HepG2 (cell line): ENCODE measurements around the gene PAM16. TPM values are rescaled to one million over a fixed set of nuclear protein-coding genes. Genes with fewer than 3 reads are reported as not detected.

Experiments
- ATF5 ChIP-seq: sonication (generic); formaldehyde crosslinking; IDR thresholded peaks from 2 replicates; pipeline ENCODE4 v1.4.0; 2020; ENCODE audit warnings: mild to moderate bottlenecking, low read depth, missing genetic modification reagents
- CBX1 ChIP-seq: IDR thresholded peaks from one replicate; pipeline ENCODE4 v1.6.1; 2016; ENCODE audit warnings: antibody characterized with exemption, low read depth
- LBX2 ChIP-seq: sonication (generic); formaldehyde crosslinking; IDR thresholded peaks from 2 replicates; pipeline ENCODE4 v1.5.0; 2020; ENCODE audit warnings: missing genetic modification reagents, mild to moderate bottlenecking, borderline replicate concordance
- NFAT5 ChIP-seq: sonication (generic); formaldehyde crosslinking; IDR thresholded peaks from 2 replicates; pipeline ENCODE4 v1.4.0; 2020; ENCODE audit warnings: missing genetic modification reagents
- NR3C1 ChIP-seq: sonication (generic); formaldehyde crosslinking; IDR thresholded peaks from 2 replicates; pipeline ENCODE4 v1.4.0; 2020; ENCODE audit warnings: missing genetic modification reagents
- PAWR ChIP-seq: sonication (generic); formaldehyde crosslinking; IDR thresholded peaks from 2 replicates; pipeline ENCODE4 v1.4.0; 2020; ENCODE audit warnings: missing genetic modification reagents, mild to moderate bottlenecking, borderline replicate concordance
- PHF21A ChIP-seq: sonication (generic); formaldehyde crosslinking; IDR thresholded peaks from 2 replicates; pipeline ENCODE4 v1.5.0; 2020; ENCODE audit warnings: mild to moderate bottlenecking, missing genetic modification reagents
- POGK ChIP-seq: sonication (generic); formaldehyde crosslinking; conservative IDR thresholded peaks from 2 replicates; pipeline ENCODE4 v1.8.0; 2022; ENCODE audit warnings: mild to moderate bottlenecking, moderate library complexity, missing genetic modification reagents
- RAD21 ChIP-seq: fragments of 450-650 bp; formaldehyde crosslinking; IDR thresholded peaks from 2 replicates; pipeline ENCODE4 v1.5.0; 2020; ENCODE audit warnings: mild to moderate bottlenecking
- SKI ChIP-seq: fragments of 450-650 bp; IDR thresholded peaks from one replicate; pipeline ENCODE4 v1.6.1; 2018; ENCODE audit warnings: mild to moderate bottlenecking; ENCODE audit not compliant: partially characterized antibody
- SMAD3 ChIP-seq: sonication (generic); formaldehyde crosslinking; IDR thresholded peaks from 2 replicates; pipeline ENCODE4 v1.4.0; 2020; ENCODE audit warnings: missing genetic modification reagents
- TBX2 ChIP-seq: sonication (generic); formaldehyde crosslinking; IDR thresholded peaks from 2 replicates; pipeline ENCODE4 v1.5.0; 2020; ENCODE audit warnings: missing genetic modification reagents, mild to moderate bottlenecking, borderline replicate concordance
- TGIF2 ChIP-seq: IDR thresholded peaks from 2 replicates; pipeline ENCODE4 v1.6.1; 2016; ENCODE audit warnings: control low read depth, missing compliant biosample characterization
- THAP8 ChIP-seq: sonication (generic); formaldehyde crosslinking; IDR thresholded peaks from 2 replicates; pipeline ENCODE4 v1.5.1; 2020; ENCODE audit warnings: missing genetic modification reagents, mild to moderate bottlenecking, borderline replicate concordance
- ZNF235 ChIP-seq: sonication (generic); formaldehyde crosslinking; IDR thresholded peaks from 2 replicates; pipeline ENCODE4 v1.8.1; 2023; ENCODE audit warnings: mild to moderate bottlenecking, missing genetic modification reagents, borderline replicate concordance
- ZNF512 ChIP-seq: sonication (generic); formaldehyde crosslinking; IDR thresholded peaks from 2 replicates; pipeline ENCODE4 v1.4.0; 2020; ENCODE audit warnings: mild to moderate bottlenecking, missing genetic modification reagents
- ZNF547 ChIP-seq: sonication (generic); formaldehyde crosslinking; IDR thresholded peaks from 2 replicates; pipeline ENCODE4 v1.5.1; 2020; ENCODE audit warnings: mild to moderate bottlenecking, missing genetic modification reagents
- ZNF709 ChIP-seq: sonication (generic); formaldehyde crosslinking; IDR thresholded peaks from 2 replicates; pipeline ENCODE4 v1.5.0; 2020; ENCODE audit warnings: mild to moderate bottlenecking, missing genetic modification reagents
- ZNF713 ChIP-seq: sonication (generic); formaldehyde crosslinking; IDR thresholded peaks from 2 replicates; pipeline ENCODE4 v1.4.0; 2020; ENCODE audit warnings: mild to moderate bottlenecking, missing genetic modification reagents
- polyA plus RNA-seq, 8 experiments: library from polyadenylated mRNA; depleted of rRNA in 3 of 8; stranded (reverse) in 7 of 8; unstranded in 1 of 8; fragments of >200 nt; fragmentation: Illumina TruSeq in 4 of 8; extraction: Trizol in 4 of 8; gene quantifications; 2 replicates each; pipeline versions ENCODE4 v1.2.1 to v1.2.3, GENCODE V29; 2011 to 2016; ENCODE audit warnings: low read depth in 4 of 8, missing spikeins in 1 of 8, mixed read lengths in 1 of 8; ENCODE audit not compliant: insufficient read depth in 1 of 8
- total RNA-seq, 5 experiments: library from RNA; depleted of rRNA; stranded (reverse); fragments of >200 nt; fragmentation: Illumina TruSeq; extraction: Trizol; gene quantifications; 2 replicates each; pipeline ENCODE4 v1.2.3, GENCODE V29; 2016; ENCODE audit warnings: low read depth in 1 of 5

PAM16 gene
- total and polyA plus RNA-seq, 2 of the 13 experiments (the other 11 are each of a cell fraction or from before 2014, with no cell fraction given), result 51.5 to 51.8 TPM

- peak; percentile 41 for TF ChIP-seq SKI
- TF ChIP-seq NFAT5 (CRISPR knock-in tag), result no peak
- no peak for TF ChIP-seq SMAD3 (CRISPR knock-in tag)
- no peak for TF ChIP-seq TGIF2 (CRISPR knock-in tag)
- TF ChIP-seq ZNF512 (CRISPR knock-in tag), result no peak
- no peak for TF ChIP-seq ZNF235 (CRISPR knock-in tag)
- TF ChIP-seq NR3C1 (CRISPR knock-in tag), result no peak
- no peak for TF ChIP-seq ATF5 (CRISPR knock-in tag)
- TF ChIP-seq CBX1, result no peak
- TF ChIP-seq ZNF709 (CRISPR knock-in tag), result no peak
- no peak for TF ChIP-seq LBX2 (CRISPR knock-in tag)
- TF ChIP-seq PHF21A (CRISPR knock-in tag), result no peak
- TF ChIP-seq POGK (CRISPR knock-in tag), result no peak
- TF ChIP-seq THAP8 (CRISPR knock-in tag), result no peak
- TF ChIP-seq ZNF713 (CRISPR knock-in tag), result no peak
- TF ChIP-seq TBX2 (CRISPR knock-in tag), result peak; percentile 67
- no peak for TF ChIP-seq PAWR (CRISPR knock-in tag)
- no peak for TF ChIP-seq ZNF547
- no peak for TF ChIP-seq RAD21 (CRISPR knock-in tag)
Observed at GRCh38 chr16:4307215-4308037, 43.7 kb downstream of the PAM16 start (continued).
